ACHN (cell line): Measurements from ENCODE around the gene TCL1B.
"Not testable (repeated sequence)": the region's sequence is repeated elsewhere in the genome, so short reads cannot be mapped to it uniquely, and the experiment has no call there.

Experiments used
- DNase-seq: peaks from one replicate; pipeline ENCODE4 v3.0.0-alpha.2; 2015
- in situ Hi-C: cut with HindIII; loops from 2 replicates; pipeline ENCODE4 v1.10.0; 2017; ENCODE audit warnings: low sequenced_read_pairs, low pct_ligation_motif_present, low pct_unique_long_range_greater_than_20kb

The TCL1B gene

DNA sequence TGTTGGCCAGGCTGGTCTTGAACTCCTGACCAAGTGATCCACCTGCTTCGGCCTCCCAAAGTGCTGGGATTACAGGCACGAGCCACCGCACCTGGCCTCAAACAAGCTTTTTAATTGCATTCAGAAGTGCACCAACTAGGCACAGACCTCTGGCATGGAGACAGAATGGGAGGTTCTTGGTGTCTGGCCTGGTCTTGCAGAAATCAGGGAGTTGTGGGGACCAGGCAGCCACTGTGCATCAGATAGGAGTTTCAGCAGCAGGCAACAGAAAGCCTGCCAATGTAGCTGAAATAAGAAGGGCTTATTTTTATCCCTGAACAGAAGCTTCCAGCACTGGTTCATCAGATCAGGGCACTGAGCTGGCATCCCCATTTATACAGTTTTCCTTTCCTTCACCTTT lies 22.2 kb upstream of the TCL1B start:
- DNase-seq, result no peak
- in situ Hi-C loops, result no loop called here

DNA sequence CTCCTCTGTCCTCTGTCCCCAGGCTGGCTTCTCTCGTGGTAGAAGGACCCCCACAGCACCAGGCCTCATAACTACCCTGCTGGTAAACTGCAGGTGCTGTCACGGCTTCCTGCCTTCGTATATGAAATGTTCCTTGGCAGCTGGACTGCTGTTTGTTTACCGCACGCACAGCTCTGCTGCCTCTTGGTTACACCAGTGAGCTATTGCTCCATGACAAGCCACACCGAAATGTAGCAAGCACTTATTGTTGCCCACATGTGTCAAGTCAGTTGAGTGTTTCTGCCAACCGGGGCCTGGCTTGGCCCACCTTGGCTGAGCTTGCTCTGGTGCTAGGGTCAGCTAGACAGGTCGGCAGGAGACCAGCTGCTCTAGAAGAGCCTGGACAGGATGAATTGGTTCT lies 21.7 kb upstream of the TCL1B start:
- in situ Hi-C loops, result no loop called here
- DNase-seq, result no peak

DNA sequence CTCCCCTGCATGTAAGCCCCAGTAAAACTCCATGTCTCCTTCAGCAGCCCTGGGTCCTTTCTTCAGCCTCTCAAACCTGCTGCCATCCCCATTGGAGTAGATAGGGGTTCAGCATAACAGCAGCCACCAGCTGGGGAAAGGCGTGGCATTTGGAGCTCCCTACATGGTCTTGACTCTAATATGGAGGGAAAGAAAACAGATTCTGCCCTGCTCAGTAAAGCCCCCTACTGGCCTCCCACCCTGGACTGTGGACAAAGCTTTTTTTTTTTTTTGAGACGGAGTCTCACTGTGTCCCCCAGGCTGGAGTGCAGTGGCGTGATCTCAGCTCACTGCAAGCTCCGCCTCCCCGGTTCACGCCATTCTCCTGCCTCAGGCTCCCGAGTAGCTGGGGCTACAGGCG lies 20.7 kb upstream of the TCL1B start:
- DNase-seq, in situ Hi-C loops: not testable (repeated sequence)

DNA sequence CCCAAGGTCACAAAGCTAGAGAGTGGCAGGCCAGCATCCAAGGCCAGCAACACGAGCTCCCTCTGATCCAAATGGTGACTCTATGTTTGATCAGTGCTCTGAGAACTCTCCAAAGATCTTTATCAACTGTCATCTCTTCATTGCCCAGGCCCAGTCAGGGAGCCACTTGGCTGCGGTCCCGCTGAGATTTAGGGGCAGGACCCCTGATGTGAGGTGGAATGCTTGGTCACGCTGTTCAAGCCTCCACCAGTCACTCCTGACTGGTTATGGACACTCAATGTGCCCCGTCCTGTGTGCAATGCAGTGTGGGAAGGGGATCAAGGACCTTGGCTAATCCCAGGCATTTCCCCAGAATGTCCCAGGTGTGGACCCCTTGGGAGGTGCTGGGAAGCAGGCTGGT lies 19.8 kb upstream of the TCL1B start:
- DNase-seq, result no peak
- in situ Hi-C loops, result no loop called here

DNA sequence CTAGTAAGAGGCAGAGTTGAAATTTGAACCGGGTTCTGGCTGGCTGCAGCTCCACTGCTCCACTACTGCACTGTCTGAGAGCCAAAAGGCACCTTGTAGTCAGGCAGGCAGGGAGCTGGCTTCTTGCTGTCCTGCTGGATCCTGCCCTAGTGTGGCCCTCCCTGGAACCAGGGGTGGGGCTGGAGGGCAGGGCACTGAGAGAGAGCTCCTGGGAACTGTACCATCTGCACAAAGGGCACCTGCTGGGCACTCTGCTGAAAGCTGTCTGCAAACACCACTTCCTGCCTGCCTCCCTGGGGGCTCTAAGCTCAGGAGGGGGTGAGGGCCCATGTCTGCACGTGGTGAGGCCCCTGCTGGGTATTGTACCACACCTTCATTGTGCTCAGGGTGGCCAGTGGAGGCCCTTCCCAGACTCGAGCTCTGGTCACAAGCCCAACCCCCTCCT lies 19.0 kb upstream of the TCL1B start:
- no peak for DNase-seq
- in situ Hi-C loops, result no loop called here

DNA sequence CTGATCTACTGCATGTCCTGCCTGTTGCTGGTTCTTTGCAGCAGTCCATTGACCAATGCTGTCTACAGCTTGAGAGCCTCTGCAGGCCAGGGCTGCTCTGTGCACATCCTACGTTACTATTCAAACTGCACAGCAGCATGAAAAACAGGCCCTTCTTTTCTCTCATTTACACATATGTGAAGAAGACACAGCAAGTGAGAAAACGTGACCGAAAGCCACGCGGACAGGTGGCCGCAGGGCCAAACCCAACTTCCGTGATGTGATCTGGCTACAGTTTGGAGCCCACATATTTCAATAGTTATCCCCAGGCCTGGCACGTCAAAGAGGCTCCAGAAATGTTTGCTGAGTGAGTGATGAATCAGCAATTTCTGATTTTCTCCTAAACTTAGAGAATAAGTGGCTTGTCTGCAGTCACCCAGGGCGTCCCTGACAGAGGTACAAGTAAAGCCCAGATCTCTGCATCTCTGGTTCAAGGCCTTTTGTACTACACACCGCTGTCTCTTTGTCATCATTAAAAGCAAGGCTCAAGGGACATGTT lies 17.9 kb upstream of the TCL1B start:
- DNase-seq, result no peak
- in situ Hi-C loops, result no loop called here

DNA sequence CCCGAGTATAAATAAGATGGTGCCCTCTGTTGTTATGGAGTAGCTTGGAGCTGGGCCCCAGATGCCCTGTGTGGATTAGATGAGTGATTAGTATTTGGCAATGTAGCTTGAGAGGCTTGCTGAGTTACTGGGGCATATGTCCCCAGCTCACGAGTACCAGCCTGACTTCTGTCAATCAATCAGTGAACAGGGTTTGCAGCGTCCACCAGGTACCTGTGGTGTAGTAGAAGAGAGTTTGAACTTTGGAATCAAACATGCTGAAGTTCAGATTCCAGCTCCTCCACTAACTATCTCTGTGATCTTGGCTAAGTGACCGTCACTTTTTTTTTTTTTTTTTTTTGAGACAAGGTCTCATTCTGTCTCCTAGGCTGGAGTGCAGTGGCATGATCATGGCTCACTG lies 11.6 kb upstream of the TCL1B start:
- no peak for DNase-seq
- in situ Hi-C loops, result no loop called here

DNA sequence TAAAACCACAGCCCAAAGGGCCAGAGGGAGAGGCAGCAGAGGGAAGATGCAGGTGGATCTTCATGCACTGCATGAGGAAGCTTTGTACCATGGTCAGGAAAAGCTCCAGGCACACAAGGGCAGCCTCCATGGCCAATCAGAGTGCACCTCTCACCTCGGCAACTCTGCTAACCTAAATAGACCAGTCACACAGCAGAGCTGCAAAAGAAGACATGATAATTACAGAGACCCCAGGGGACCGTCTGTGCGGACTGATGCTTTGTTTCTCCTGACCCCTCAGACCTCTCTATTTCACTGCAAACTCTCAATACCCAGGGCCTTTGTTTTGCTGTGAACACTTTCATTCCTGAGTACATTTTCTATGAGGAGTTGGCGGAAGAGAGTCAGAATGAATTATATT lies 10.7 kb upstream of the TCL1B start:
- DNase-seq, result no peak
- in situ Hi-C loops, result no loop called here

DNA sequence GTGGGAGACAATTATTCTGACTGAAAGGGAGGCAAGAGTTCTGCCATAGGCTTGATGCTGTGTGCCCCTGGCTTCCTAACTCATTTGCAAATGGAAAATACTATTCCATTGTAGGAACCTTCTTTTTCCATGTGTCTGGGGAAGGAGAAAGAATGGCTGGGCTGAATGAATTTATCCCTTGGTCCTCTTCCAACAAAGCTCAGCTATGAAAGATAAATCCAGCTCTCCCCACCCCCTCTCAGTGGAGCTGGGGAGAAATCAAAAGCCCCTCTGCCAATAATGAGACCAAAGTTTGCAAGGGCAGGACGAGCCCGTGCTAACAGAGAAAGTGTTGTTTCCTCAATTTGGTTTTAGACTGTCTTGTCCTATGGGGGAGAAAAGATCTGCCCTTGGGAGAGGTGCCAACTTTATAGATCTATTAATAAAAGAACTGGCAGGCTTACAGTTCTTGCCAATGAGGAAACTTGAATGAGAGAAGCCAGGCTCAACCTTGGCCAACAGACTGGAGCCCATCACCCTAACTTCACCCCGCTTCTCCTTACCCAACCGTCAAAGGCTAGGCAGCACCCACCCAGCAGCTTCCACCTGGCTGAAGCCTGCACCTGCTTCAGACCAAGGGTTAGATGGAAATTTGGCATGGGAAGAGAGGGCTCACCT lies 8.9 kb upstream of the TCL1B start:
- DNase-seq, result no peak
- in situ Hi-C loops, result no loop called here

DNA sequence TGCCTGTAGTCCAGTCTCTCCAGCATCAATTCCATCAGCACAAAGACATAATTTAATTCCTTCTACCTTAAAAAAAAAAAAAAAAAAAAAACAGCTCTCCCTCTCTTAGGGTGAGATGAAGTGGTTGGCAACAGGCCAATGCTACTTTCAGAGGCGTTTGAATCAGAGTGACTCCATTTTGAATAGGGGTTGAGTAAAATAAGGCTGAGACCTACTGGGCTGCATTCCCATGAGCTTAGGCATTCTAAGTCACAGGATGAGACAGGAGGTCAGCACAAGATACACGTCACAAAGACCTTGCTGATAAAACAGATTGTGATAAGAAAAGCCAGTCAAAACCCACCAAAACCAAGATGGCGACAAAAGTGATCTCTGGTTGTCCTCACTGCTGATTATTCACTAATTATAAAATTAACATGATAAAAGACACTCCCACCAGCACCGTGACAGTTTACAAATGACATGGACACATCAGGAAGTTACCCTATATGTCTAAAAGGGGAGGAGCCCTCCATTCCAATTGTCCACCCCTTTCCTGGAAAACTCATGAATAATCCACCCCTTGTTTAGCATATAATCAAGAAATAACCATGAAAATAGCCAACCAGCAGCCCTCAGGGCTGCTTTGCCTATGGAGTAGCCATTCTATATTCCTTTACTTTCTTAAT lies 6.9 kb upstream of the TCL1B start:
- DNase-seq, result no peak
- in situ Hi-C loops, result no loop called here

DNA sequence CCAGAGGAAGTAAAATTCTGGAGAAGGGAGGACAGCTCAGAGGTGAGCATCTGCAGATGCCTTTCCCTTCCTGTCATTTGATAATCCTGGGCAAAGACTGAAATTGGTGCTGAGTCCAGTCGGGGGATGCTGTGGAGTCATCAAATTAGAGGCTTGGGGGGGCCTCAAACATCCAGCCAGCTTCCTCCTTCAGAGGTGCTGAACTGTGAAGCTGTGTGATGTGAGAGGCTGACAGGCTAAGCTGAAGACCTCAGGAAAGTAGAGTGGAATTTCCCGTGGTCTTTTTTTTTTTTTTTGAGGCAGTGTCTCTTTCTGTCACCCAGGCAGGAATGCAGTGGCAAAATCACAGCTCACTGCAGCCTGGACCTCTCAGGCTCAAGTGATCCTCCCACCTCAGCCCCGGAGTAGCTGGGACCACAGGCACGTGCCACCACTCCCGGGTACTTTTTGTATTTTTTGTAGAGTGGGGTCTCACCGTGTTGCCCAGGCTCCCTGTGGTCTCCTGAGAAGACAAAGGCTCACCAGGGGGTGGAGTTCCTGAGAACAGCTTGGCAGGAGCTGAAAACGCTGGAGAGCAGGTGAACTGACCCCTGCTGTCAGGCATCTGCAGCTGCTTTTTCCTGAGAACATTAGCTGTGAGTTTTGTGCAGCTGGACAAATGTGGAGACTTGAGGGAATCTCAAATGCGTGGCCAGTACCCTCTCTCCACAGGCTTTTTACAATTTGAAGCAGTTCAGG lies 6.1 kb upstream of the TCL1B start:
- in situ Hi-C loops, result no loop called here
- DNase-seq, result peak; percentile 3

DNA sequence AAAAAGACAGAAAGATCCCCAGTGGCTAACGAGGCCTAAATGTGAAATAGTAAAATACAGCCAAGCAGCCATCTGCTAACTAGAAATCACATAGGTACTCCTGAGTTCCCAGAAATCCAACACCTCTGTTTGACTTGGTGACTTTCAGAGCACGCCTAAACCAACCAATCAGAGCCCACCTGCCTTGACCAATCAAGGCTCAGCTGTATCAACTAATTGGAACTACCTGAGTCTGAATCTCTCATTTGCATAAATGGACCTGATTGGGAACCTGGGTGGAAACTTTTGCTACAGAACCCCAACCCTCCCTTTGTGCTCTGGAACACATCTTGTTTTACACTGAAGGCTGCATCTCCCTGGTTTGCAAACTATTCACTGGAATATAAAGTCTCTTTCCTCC lies 5.1 kb upstream of the TCL1B start:
- DNase-seq, result no peak

DNA sequence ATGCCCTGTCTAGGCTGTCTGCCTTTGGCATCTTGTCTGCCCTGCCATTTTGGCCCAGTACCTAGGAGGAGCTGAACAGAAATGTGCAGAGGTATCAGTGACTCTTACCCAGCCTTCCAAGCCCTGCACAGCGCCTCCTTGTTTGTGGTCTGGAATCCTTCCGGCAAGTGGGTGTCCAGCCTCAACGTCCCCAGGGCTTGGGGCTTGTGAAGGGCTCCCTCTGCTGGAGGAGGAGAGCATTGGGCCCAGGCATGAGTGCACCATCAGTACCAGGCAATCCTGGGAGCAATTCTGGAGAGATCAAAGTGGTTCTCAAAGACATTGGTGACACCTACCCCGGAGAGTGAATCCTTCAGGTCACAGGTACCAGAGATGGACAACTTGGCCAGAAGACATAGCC lies 2.4 kb upstream of the TCL1B start:
- DNase-seq, result peak; percentile 16
- in situ Hi-C loops, result no loop called here

More for the DNA sequence above, 5.1 kb upstream of the TCL1B start:
- in situ Hi-C loops, result no loop called here

DNA sequence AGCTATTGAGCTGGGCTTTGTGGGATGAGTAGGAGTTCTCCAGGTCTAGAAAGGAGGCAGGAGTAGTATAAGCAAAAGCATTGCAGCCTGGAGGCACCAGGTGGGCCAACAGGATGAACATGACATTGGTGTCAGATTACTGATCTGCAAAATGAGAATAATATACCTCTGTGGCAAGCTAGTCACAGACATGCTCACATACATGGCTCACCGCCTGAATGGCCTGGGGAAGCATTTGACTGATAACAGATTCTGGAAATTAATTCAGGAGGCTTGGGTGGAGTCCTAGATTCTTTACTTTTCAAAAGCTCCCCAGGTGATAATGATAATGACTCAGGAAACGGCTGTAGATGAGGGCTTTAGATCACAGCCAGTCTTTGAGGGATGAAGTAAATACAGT lies 709 bp downstream of the TCL1B start:
- no peak for DNase-seq
- in situ Hi-C loops, result no loop called here

DNA sequence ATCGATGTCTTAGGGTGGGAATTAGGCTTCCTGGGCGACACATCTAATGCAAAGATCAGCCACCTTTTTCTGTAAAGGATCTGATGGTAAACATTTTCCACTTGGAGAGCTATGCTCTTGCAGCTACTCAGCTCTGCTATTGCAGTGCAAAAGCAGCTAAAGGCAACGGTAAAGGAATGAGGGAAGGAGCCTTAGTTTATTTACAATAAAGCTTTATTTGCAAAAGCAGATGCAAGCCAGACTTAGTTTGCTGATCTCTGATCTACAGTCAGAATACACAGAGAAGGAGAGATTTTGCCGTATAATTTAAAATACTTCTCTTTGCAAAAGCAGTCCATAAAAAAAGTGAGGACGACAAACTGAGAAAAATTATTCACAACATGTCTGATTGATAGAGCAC lies 3.2 kb downstream of the TCL1B start:
- DNase-seq, result no peak
- in situ Hi-C loops, result no loop called here

DNA sequence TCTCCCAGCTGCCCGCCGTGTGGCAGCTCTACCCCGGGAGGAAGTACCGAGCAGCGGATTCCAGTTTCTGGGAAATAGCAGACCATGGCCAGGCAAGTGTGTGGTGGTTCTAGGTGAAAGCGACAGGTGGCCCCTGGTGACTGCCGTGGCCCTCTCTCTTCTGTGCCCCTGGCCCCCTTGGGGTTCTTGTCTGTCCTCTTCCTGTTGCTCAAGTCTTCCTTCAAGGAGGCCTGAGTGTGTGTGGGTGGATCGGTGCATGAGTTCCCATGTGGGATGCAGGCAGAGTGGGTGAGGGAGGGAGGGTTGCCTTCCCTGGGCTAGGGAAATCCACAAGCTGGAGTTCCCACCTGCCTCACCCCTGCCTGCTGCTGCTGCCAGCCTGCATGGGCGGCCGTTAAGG lies 4.6 kb downstream of the TCL1B start:
- in situ Hi-C loops, result no loop called here
- no peak for DNase-seq

DNA sequence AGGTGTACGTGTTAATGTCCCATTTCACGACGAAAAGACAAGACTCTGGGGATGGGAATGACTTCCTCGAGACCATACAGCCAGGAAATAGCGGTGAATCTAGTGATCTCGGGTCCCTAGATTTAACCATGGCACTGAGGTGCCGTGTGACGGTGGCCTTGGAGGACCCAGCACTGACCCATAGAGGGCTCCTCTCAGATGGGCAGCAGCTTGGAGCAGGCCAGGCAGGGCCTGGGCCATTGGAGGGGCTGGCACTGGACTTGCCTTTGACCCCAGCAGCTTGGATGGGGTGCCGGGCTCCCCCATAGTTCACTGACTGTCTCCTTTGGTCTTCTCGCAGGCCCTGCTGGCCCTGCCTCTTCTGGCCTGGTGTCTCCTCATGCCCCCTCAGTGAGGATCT lies 5.4 kb downstream of the TCL1B start:
- no peak for DNase-seq
- in situ Hi-C loops, result no loop called here

DNA sequence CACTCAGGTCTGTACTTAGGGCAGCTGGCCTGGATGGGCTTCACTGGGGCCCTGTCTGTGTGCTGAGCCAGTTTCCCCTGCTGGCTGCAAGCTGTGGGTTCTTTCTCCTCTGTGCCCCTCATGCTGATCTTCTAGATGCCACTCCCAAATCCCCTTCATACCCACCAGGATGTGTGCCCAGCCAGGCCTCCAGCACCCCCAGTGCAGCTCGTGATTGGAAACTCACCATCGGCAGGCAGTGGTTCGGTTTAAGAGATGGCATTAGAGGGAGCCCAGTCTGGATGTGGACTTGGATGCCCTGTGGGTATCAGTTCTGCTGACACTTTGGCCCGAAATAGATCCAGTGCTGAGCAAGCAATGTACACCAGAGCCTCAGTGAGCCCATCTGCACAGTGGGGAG lies 5.9 kb downstream of the TCL1B start:
- in situ Hi-C loops, result no loop called here
- no peak for DNase-seq

DNA sequence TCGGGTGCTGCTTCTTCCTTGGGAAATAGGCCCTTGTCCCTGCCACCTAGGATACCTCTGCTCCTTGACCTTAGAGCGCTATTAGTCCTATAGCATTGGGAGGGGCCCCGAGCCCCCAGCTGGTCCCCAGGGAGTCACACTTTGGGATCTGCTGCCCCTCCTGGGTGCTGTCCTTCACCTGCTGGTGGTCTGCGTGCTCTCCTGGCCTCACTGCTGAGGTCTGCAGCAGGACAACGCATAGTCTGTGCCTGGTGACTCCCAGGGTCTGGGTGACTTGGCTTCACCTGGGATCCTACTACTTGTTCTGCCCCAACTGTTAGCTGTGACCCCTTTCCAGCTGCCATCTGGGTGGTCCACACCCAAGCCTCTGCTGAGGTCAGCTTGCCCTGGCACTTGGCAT lies 8.8 kb downstream of the TCL1B start:
- in situ Hi-C loops, result no loop called here
- no peak for DNase-seq

DNA sequence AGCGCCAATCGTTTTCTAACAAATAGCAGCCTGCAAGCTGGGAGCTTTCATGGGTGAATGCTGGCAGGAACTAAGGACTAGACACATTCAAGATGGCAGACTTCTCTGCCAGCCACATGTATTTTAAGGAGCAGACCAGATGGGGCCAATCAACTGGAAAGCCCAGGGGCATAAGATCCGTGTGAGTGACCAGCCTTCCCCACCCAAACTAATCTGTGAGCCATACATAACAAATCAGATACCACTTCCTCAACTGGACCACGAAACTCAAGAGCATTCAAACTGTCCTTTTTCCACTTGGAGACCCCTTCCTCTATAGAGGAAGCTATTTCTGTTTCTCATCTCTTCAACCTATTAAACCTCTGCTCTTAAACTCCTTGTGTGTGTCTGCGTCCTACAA lies 9.7 kb downstream of the TCL1B start:
- in situ Hi-C loops, result no loop called here
- no peak for DNase-seq
